NCI-H82 (cell line): ENCODE results near the gene ABCG1.
A peak's percentile ranks its signal among the peaks of the same experiment; 100 is the strongest.

Experiments used
- DNase-seq: peaks from one replicate; lab custom pipeline; 2025; lab: John Stamatoyannopoulos, UW

The ABCG1 gene

GRCh38 chr21:42191696-42192595 lies 27.0 kb upstream of the ABCG1 start:
- DNase-seq: no peak

- peak; percentile 23 for DNase-seq
Measured at GRCh38 chr21:42193131-42193671, 25.7 kb upstream of the ABCG1 start.

DNA sequence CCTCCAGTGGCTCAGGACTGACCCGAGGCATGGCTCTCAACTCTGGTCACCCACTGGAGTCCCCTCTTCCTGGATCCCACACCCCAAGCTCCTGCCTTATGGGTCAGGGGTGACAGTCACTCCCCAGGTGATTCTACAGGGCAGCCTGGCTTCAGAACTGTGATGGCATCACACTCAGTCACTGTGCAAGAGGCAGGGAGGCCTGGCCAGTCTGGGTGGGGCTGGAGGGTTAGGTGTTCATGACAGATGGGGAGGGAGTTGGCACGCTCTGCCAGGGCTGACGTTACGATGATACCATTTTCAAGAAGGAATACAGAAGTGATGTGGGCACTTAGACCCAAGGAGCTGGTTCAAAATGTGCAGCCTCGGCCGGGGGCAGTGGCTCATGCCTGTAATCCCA lies 25.2 kb upstream of the ABCG1 start:
- no peak for DNase-seq

GRCh38 chr21:42194863-42195262 lies 24.1 kb upstream of the ABCG1 start:
- no peak for DNase-seq

- no peak for DNase-seq
Measured at GRCh38 chr21:42195378-42196031, 23.4 kb upstream of the ABCG1 start.

DNA sequence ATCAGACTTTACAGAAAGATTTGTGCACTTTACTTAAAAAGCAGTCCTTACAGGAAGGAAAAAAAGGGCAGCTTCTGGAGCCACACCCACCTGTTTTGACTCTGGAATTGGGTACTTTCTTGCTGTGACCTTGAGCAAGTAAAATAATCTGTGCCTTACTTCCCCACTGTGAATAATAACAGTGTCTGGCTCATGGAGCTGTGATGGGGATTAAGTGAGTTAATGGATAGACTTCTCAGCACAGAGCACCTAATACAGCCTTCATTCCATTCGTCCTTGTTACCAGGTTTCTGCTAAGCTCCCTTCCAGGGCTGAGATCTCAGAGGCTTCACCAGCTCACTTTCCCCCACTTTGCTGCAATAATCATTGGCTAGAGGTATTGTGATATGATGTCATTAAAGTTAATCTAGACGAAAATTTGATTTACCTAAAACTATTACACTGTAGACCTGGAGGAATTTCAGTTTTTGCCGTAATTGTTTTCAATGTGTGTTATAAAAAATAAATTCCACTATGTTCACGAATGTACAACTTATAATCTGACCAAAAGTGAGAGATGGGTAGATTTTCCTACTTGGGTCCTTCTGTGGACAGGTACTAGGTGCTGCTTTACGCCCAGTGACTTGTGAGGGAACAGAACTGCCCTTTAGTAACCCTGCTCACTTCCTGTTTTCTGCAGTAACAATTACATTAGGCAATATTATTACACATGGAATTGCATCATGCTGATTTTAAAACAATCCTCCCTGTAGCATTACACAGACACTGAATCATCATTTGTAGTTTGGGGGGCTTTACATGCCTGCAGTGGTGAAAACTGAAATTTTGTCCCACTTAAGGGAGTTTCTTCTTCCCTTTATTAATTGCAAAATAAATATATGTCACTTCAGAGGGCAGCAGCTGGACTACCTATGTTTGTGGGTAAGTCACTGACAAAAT lies 19.7 kb upstream of the ABCG1 start:
- DNase-seq: peak; percentile 88

GRCh38 chr21:42199868-42200463 lies 19.0 kb upstream of the ABCG1 start:
- no peak for DNase-seq

DNA sequence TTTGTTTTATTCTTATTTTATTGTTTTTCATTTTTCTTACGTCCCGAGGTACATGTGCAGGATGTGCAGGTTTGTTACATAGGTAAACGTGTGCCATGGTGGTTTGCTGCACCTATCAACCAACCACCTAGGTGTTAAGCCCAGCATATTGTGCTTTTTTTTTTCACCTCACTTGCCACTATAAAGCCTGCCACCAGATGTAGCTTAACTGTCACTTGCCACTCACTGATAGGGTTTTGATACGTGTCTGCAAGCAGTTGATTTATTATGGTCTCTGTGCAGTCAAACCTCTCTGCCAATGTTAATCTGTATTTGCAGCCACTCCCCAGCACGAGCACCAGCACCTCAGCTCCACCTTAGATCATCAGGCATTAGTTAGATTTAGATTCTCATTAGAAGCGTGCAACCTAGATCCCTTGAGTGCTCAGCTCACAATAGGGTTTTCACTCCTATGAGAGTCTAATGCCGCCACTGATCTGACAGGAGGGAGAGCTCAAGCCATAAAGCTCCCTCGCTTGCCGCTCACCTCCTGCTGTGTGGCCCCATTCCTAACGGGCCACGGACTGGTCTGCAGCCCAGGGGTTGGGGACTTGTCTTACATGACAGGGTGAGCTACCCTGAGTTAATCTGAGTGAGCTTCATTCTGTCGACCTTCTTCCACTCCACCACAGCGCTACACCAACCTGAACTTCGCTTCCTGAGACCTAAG lies 17.9 kb upstream of the ABCG1 start:
- peak; percentile 93 for DNase-seq

- DNase-seq: no peak
Measured at GRCh38 chr21:42201615-42202161, 17.3 kb upstream of the ABCG1 start.

DNA sequence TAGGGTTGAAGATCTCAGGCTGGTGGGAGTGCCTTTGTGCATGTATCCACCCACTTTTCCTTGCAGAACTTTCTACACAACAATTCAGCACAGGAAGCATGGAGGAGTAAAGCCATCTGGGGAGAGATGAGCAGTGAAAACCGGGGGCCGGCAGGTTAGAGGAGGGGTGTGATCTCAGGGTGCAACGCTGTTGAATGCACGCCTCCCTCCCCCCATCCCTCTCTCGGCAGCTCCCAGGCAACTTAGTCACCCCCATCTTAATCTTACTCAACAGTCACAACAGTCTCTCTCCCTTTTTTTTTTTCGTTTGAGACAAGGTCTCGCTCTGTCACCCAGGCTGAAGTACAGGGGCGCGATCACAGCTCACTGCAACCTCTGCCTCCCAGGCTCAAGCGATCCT lies 16.6 kb upstream of the ABCG1 start:
- no peak for DNase-seq

DNA sequence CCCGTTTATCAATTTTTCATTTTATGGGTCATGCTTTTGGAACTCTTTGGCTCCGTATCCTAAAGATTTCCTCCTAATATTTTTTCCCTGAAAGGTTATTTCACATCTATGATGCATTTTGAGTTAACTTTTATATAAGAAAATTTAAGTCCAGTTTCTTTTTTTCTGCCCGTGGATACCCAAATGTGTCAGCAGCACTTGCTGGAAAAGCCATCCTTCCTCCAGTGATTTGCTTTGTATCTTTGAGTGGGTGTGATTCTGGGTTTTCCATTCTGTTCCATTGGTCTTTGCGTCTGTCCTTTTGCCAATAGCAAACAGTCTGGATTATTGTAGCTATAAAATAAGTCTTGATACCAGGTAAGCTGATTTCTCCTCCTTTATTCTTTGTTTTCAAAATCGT lies 15.6 kb upstream of the ABCG1 start:
- no peak for DNase-seq

DNA sequence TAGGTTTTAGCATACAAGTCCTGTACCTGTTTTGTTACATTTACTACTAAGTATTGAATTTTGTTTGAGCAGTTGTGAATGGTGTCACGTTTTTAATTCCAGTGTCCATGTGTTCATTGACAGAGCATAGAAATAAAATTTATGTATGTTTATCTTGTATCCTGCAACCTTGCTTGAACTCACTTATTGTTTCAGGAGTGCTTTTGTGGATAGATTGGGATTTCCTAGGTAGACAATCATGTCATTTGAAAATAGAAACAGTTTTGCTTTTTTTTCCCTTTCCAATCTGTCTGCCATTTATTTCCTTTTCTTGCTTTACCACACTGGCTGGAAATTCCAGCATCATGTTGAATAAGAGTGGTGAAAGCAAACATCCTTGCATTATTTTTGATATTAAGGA lies 15.0 kb upstream of the ABCG1 start:
- no peak for DNase-seq

DNA sequence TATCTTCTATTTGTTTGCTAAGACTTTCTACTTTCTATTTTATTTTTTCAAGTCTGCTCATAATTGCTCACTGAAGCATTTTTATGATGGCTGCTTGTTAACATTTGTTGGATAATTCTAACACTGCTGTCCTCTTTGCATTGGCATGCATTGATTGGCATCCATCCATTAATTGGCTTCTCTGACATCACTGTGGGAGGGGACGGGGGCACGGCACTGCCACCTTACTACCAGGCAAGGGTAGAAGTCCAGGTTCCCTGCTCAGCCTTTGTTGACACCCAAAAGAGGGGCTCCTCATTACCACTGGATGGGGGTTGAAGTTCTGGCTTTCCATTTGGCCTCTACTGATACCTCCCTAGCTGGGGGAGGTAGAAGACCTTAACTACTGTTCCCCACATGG lies 11.5 kb upstream of the ABCG1 start:
- DNase-seq: no peak

GRCh38 chr21:42208036-42208435 lies 10.9 kb upstream of the ABCG1 start:
- DNase-seq: no peak

GRCh38 chr21:42208801-42209490 lies 10.0 kb upstream of the ABCG1 start:
- no peak for DNase-seq

- DNase-seq: no peak
Measured at GRCh38 chr21:42209801-42210479, 9.0 kb upstream of the ABCG1 start.

GRCh38 chr21:42212266-42212665 lies 6.7 kb upstream of the ABCG1 start:
- DNase-seq: no peak

GRCh38 chr21:42213082-42213774 lies 5.7 kb upstream of the ABCG1 start:
- no peak for DNase-seq
